GOT3 (cell line): ENCODE results near the gene CFAP77.

Experiments
- DNase-seq: peaks from one replicate; lab custom pipeline; 2025; ENCODE audit warnings: mixed read lengths; lab: John Stamatoyannopoulos, UW

Gene CFAP77

DNA sequence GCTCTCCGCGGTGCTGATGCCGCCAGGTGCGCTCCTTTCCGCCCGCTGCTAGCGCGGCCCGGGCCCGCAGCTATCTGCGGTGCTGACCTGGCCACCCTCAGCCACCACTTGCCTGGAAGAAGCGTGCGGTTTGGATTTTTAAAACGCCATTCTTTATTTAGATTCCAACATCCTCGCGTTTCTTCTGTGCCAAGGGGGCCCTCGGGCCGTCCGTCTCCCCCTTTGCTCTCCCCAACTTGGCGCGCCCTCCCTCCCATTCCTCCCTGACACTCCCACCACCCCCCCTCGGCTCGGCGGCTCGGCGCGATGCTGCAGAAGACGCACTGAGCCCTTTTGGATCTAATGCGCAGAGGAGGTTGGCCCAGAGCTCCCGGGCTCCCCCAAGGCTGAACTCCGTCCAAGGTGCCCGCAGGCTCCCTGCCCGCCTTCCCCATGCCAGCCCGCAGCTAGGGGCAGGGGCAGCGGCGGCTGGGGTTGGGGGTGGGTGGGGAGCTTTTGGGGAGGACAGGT, 172.3 kb downstream of the CFAP77 start, which contains the start of gene BARHL1:
BARHL1 (plus strand) TSS at position 331 of the 510 bp plus-strand sequence. CDS start 192 bp downstream, outside the sequence.
- DNase-seq = no peak

DNA sequence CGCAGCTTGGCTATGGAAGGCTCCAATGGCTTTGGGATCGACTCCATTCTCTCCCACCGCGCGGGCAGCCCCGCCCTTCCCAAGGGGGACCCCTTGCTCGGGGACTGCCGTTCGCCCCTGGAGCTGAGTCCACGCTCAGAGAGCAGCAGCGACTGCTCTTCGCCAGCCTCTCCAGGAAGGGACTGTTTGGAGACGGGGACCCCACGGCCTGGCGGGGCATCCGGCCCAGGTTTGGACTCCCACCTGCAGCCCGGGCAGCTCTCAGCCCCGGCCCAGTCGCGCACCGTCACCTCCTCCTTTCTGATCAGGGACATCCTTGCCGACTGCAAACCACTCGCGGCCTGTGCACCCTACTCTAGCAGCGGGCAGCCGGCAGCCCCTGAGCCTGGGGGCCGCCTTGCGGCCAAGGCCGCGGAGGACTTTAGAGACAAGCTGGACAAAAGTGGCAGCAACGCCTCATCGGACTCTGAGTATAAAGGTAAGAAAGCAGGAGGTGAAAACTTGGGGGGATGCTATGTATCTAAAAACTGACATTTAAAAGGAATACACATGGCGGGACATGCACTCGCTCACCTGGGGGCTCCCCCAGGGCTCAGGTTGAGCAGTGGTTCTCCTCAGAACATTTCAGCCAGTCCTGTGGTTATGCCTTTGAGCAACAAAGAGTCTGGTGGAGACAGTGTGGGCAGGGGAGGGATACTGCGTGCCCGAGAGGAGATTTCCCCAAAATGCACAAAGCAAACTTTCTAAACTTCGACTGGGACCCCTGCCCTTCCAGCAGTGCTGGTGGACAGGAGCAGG, 173.0 kb downstream of the CFAP77 start:
- DNase-seq = no peak

DNA sequence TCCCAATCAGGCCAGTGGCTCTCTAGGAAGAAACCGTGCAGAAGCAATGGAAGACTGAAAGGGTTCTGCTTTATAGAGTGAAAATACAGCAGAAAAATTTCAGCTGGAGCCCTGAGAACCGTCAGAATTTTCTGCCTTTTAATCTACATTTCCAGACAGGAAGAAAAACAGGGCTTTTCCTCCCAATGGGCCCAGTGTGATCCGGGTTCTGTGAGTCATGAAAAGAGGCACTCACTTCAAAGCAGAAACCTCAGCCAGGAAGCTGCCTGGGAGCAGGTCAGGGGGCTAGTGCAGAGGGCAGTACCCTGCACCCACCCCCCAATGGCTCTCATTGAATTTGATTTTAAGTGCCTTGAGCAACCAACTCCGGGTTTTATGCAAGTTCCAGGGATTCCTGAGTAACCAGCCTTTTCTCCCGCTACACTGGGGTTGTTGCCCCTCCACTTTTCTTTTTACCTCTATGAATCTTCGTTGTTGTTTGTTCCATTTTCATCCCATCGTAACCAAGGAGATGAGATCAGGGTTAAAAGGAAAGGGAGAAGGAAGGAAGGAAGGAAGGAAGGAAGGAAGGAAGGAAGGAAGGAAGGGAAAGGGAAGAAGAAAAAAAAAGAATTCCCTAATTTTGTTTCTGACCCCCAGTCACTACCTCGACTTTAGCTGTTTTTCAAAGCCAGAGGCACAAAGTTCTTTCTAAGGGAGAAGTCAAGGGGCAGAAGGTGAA, 173.7 kb downstream of the CFAP77 start:
- no peak for DNase-seq

DNA sequence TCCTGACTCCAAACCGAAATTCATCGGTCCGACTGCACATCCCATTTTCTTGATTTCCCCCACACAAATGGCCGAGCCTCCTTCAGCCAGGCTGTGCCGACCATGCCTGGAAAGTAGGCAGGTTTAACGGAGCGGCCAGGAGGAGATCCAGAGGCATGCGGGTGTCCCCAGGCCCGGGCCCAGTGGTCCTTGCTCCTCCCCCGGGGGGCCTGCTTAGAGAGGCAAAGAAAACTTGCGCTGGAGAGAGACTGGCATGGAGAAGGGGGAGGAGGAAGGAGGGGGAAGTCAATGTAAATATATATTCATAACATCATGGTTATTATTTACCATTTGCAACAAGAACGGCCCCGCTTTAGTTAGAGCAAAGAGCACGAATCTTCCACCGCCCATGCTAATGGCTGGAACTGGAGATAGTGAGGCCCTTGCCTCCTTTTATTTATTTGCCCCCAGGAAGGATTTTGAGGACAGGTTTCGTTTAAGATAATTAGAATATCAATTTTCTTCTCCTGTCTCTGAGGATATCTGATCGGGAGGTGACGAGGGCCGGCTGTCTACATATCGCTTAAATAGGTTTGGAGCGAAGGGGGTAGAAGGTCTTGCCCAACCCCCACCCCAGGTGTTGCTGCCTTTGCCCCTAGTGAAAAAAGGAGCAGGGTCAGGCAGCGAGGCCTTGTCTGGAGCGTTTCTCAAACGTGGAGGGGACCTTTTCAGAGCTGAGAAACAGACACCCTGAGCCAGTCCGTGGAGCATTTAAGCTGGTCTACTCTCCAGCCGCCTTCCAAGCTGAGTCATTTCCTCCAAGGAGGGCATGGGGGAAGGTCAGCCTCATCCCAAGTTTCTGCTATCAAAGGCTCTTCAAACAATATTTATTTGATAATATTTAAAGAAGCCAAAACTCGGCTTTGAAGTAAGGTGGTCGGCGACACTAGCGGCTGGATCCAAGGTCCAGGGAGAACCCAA, 174.9 kb downstream of the CFAP77 start:
- no peak for DNase-seq

DNA sequence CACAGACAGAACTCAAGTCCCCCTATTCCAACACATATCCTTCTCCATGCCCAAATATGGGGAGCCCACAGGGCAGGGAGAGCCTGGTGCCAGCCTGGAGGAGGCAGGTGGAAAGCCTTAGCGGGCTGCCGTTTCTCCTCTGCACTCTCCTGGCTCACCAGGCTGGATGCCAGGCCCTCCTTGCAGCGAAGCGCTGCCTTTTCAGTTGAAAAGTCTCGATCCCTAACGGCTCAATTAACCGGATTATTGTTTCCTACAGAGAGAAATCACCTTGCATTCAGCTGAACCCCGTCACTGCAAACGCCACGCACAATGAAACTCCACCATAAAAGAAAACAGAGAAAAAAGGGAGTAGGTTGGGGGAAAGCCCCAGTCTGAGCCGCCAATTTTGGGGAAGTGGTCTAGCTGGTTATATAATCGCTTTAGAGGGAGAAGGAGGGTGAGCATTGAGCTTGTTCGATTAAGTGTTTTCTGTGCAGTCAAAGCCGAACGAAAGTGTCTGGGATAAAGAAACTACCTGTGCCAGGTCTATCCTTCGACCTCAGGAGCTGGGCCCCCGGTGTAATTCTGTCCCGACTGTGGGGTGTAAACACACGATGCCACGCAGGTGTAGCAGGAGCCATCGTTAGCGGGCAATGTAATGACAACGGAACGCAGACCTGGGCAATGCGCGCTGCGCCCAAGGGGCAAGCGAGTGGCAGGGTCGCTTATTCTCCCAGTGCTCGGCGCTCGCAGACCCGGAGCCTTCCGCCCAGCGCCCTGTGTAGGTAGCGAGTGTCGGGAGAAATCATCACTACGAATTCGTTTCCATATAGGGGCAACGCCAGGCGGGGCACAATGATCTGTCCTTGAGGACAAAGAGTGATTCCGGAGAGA, 176.2 kb downstream of the CFAP77 start:
- DNase-seq = no peak

DNA sequence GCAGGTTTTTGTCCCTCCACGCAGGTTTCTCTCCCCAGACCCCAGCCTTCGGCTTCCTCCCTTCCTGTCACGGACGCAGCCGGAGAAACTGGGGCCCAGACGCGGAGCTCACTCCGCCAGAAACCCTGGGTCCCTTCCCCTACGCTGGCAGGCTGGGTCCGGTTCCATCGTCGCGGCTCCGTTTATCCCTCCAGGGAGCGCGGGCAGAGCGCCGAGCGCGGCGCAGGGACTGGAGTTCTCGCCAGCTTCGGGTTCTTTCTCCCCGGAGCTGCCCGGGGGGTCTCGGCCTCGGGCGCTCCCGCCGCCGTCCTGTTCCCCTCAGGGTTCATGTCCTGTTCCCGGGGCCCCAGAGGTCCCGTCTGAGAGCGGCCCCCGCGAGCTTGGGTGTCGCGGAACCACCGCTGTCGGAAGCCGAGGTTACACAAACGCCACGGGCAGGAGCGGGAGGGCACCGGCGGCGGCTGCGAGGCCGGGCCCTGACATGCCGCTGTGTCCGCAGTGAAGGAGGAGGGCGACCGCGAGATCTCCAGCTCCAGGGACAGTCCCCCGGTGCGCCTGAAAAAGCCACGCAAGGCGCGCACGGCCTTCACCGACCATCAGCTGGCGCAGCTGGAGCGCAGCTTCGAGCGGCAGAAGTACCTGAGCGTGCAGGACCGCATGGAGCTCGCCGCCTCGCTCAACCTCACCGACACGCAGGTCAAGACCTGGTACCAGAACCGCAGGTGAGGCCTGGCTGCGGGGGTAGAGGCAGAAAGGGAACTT, 177.0 kb downstream of the CFAP77 start:
- DNase-seq = no peak

DNA sequence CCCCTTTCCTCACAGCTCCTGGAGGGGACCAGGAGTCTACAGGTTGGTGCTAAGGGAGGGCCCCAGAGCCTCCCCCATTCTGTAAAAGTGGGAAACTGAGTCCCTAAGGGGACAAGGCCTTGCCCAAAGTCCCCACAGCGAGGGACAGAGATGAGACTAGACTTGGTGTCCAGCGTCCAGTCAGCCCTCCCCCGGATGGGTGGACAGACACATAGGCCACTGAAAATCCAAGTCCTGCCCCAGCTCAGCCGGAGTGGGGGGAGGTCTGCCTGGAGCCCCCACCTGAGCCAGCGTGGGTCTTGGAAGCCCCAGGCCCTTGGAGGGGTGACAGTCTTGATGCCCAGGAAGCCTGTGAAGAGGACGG, 177.6 kb downstream of the CFAP77 start:
- no peak for DNase-seq

DNA sequence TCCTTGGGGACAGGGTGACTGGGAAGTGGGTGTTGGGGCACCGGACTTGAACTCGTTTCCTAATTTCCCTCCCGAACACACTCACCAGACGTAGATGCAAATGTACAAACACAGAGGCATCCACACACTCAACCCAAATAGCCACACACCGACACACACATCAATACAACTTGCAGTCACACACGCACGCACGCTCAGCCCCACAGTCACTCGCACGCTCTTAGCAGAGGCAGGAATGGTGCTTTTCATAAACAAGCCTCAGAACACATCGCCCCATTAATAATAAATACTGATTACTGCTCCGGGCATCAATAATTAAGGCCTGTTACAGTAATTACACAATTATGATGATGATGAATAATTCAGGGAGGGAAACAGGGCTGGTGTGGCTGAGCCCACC, 178.1 kb downstream of the CFAP77 start:
- no peak for DNase-seq

DNA sequence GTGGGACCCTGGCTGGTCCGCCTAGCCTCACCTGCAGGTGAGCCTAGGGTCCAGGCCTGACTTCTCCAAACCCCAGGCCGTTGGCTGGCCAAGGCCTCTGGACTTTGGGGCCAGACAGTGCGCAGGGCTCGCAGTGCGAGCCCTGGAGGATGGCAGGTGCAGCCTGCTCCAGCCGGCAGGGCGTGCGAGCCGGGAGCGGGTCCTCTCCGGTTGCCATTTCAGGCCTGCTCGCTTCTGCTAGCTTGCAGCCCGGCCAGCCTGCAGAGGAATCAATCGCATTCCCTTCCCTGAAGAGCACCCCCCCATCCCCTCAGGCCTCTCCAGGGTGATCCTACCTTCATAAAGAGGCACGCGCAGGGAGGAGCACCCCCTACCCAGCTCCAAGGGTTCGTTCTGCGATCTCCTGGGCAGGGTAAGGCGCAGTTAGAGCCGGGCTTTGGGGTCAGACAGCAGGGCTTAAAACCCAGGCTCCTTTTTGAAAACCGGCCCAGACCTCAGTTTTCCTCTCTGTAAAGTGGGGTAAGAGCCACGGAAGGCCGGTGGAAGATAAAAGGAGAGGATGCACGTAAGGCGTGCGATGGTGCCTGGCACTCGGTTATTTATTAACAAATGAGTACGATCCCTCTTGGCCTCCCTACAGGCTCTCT, 178.6 kb downstream of the CFAP77 start:
- no peak for DNase-seq

DNA sequence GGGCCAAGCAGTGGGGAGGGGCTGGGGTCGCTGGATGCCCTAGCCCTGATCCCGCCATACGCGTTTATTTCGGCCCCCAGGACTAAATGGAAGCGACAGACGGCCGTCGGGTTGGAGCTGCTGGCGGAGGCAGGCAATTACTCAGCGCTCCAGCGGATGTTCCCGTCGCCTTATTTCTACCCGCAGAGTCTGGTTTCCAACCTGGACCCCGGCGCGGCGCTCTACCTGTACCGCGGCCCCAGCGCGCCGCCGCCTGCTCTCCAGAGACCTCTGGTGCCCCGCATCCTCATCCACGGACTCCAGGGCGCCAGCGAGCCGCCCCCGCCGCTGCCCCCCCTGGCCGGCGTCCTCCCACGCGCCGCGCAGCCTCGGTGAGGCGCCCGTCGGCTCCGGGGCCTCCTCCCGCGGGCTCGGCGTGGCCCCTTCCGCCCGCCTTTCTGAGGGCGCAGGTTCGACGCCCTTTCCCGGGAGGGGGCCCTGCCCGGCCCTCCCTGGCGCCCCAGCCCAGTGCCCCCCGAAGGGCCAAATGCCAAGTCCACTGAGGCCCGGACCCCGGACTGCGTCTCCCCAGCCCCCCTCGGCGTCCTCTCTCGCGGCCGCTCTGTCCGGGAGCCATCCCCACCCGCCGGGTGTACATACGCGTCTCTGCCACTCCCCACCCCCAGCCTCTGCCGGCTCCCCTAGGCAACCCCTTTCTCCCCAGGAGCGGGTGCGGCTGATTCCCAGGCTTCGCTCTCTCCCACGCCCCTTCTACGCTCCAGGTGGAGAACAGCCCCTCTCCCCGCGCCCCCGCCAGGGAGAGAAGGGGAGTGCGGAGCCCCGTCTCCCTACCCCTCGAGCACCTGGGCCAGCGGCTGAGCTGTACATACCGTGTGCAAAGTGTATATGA, 179.4 kb downstream of the CFAP77 start:
- no peak for DNase-seq

DNA sequence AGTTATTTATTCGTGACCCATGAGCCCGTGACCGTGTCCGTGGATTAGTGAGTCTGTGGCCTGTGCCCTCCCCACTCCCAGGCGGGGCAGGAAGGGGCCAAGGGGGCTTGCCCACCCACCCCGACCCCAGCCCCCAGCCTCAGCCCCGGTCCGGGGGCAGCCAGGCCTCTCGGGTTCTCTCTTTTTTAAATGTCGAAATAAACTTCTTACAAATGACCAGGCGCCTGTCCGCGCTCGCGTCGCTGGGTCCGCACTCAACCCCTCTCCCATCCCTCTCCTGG, 180.0 kb downstream of the CFAP77 start:
- no peak for DNase-seq

DNA sequence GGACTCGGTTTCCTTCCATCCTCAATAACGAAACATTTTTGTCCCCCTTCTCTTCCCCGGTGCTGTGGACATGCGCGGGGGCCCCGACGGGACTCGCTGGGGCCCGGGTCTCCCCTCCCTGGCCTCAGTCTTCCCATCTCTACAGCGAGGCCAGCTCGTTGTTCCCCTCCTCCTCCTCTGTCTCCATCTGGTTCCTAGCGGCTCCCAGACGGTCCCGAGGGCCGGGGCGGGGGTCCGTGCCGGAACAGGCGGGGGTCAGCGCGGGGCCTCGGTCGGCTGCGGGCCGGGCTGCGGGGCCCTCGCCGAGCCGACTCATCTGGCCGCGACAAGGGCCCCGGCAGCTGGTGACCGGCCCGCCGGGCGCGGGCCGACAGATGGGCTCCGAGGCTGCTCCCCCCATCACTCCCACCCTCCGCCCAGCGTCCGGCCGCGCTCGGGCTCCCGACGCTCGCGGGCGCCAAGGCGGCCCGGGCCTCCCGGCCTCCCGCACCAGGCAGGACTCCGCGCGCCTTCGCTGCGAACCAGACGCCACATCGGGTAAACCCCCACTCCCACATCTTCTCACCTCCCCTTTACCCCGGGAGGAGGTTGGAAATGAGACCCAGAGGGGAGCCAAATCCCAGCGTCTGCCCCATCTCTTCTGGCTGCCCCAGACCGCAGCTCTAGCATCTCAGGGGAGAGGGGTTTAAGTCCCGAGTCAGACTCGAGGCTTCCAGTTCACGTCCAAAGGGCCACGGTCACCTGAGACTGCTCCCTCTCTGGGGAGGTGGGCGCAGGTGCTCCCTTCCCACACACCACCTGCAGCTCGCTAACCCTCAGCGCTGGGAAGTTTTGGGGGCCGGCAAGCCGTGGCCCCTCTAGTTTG, 180.5 kb downstream of the CFAP77 start:
- no peak for DNase-seq

DNA sequence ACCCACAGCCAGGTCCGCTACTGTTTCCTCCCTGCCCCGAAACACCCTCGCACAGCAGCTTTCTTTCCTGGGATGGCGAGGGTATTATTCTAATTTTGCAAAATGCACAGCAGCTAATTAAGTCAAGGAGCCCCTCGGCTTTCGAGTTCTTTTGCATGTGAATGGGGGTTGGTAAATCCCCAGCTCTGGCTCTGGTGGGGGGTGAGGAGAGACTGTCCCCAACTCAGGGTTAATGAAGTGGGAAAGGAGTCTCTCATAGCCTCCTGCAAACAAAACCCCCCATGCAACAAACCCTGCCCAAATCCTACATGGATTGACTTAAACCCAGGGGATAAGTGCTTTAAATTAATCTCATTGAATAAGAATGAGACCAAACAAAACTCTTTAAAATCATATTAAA, 181.2 kb downstream of the CFAP77 start:
- no peak for DNase-seq

DNA sequence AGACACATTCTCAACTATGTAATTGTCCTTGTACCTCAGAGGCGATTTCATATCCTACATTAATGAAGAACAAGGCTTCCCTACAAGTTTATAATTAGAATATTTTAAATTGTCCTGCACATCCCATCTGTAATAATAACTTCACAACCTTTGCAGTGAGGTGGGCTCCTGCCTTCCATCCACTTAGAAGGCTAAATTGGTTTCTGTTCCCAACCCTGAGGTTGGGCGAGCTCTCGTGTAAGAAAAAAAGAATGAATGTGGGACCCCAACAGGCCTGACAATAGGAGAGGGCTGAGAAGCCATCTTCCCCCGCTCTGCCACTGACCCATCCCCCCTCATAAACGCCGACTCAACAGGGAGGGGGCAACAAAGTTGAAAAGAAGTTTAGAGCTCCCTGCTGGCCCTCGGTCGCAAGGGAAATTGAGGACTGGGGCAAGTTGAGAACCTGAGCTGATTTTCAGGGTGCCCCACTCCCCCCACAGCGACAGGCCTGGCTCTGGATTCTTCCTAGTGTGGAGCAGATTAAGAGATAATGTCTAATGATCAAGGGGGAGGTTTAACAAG, 181.8 kb downstream of the CFAP77 start:
- no peak for DNase-seq

DNA sequence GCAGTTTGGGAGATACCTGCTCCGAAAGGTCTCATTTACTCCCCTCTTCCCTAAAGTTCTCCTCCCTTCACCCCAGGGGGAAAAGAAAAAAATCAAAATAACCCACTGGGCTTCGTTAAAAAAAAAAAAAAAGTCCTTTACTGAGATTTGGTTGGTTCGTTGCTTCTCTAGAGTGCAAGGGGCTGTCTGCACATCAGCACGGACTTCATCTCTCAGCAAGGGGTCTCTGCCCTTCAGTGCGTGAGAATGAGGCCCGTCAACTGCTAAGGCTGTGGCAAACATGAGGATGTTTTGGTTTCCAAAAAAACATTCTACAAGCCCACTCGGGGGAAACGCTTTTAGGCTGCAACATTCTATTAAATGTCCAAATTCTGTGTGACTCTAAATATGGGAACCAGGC, 182.4 kb downstream of the CFAP77 start:
- no peak for DNase-seq

DNA sequence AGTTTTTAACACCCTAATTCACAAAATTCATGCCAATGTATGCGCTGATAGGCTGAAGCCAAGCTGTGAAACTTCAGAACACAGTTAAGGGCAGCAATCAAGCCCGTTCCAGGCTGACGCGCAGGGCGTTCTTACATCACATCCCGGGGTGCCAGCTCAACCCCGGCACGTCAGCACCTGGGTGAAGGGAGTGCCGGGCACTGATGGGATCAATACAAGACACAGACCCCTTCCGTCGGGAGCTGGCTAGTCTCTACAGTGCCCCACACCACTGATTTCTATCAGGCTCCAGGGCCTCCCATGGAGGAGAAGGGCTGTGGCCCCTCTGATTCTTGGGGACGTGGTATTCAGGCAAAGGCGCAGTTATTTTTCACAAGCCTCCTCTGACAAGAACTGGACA, 184.4 kb downstream of the CFAP77 start:
- no peak for DNase-seq

DNA sequence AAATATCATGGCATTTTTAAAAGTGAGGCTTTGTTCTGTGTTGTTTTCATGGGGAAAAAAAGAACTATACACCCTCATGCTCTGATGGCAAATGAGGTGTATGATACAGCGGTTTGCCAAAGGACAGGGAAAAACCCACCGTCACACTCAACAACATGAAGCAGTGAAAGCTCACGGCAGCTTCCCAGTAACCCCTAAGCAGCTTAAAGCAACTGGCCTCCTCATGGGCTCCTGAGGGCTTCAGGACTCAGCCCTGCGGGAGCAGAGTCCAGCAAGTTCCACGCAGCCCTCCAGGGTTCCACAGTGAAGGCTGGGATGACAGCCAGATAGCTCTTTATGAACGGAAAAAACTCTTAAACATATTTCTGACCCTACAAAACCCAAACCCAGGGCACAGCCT, 185.3 kb downstream of the CFAP77 start:
- no peak for DNase-seq

DNA sequence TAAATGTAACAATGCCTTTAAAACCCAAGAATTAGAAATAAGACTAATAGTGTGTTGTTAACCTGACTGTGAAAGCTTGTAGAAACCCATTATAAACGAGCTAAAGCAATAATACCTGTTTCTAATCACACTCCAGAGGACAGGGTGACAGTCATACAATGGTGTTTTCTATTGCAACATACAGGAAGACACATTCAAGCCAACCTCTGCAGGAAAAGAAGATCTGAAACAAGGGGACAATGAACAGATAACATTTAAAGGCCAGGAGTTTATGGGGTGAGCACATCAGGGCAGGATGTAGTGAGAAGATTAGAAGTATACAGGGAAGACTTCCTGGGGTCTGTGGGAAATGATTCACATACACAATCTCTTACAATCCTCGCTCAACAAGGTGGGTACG, 186.2 kb downstream of the CFAP77 start:
- no peak for DNase-seq
